GM12891 (cell line): ENCODE data around the gene RBM20.

Source experiments
- POLR2A ChIP-seq: IDR thresholded peaks from 2 replicates; pipeline ENCODE4 v1.6.1; 2011; ENCODE audit warnings: low read depth, low read length, control low read depth
- POLR2AphosphoS5 ChIP-seq: IDR thresholded peaks from 2 replicates; pipeline ENCODE4 v1.6.1; 2011; ENCODE audit warnings: low read depth, low read length, control low read depth
- TAF1 ChIP-seq: IDR thresholded peaks from 2 replicates; pipeline ENCODE4 v1.6.1; 2011; ENCODE audit warnings: low read depth, low read length, control low read depth

DNA sequence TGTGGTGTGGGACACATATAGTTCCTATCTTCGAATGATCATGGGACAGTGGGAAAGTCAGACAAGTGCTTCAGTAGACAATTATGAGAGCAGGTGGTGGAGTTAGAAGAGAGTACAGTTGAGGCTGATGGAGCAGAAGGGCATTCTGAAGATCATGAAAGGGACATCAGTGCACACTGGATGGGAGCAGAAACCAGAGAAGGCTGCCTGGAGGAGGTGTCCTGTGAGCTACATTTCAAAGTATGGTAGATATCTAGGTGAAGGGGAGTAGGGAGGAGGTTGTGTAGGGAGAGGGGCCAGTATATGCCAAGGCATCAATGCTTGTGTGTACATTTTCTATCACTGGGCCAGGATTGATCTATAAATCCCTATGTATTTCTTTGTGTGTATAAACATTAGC, 127.3 kb downstream of the RBM20 start:
- TF ChIP-seq POLR2A (no peak), TAF1 (no peak), POLR2AphosphoS5 (no peak)
